Osteocyte (in vitro differentiated cells): ENCODE results near the gene GALNT7. TPM values are rescaled to one million over a fixed set of nuclear protein-coding genes. Genes with fewer than 3 reads are reported as not detected.
A peak's percentile ranks its signal among the peaks of the same experiment; 100 is the strongest.

Source experiments
- DNase-seq: peaks from one replicate; pipeline ENCODE4 v3.0.0; 2021; ENCODE audit warnings: mixed read lengths; ENCODE audit not compliant: unreplicated experiment; ENCODE audit errors: extremely low spot score
- H3K27ac Mint-ChIP-seq: one replicate; pipeline ENCODE4 v1.8.0; 2021; ENCODE audit warnings: mild to moderate bottlenecking, mixed read lengths; ENCODE audit not compliant: unreplicated experiment
- H3K27me3 Mint-ChIP-seq: one replicate; pipeline ENCODE4 v1.8.0; 2021; ENCODE audit warnings: mixed read lengths; ENCODE audit not compliant: unreplicated experiment
- H3K36me3 Mint-ChIP-seq: one replicate; pipeline ENCODE4 v1.8.0; 2021; ENCODE audit warnings: mixed read lengths; ENCODE audit not compliant: unreplicated experiment
- H3K4me1 Mint-ChIP-seq: one replicate; pipeline ENCODE4 v1.8.0; 2021; ENCODE audit warnings: mixed read lengths; ENCODE audit not compliant: unreplicated experiment
- H3K4me3 Mint-ChIP-seq: one replicate; pipeline ENCODE4 v1.8.0; 2021; ENCODE audit warnings: mild to moderate bottlenecking, moderate library complexity, mixed read lengths; ENCODE audit not compliant: unreplicated experiment
- H3K9me3 Mint-ChIP-seq: one replicate; pipeline ENCODE4 v1.8.0; 2021; ENCODE audit warnings: mixed read lengths; ENCODE audit not compliant: unreplicated experiment
- total RNA-seq: library from RNA; stranded (reverse); gene quantifications from 2 replicates; pipeline ENCODE4 v1.2.1, GENCODE V29; 2021
- TF ChIP-seq, protein P1 (sequence below): fragments of 200-600 bp; sonication (generic); IDR thresholded peaks from 2 replicates; pipeline ENCODE4 v1.5.0; 2021; ENCODE audit warnings: antibody characterized with exemption, mild to moderate bottlenecking, moderate library complexity

The GALNT7 gene
- total RNA-seq, 1 donor from 2014 or later = 38.5 TPM

DNA sequence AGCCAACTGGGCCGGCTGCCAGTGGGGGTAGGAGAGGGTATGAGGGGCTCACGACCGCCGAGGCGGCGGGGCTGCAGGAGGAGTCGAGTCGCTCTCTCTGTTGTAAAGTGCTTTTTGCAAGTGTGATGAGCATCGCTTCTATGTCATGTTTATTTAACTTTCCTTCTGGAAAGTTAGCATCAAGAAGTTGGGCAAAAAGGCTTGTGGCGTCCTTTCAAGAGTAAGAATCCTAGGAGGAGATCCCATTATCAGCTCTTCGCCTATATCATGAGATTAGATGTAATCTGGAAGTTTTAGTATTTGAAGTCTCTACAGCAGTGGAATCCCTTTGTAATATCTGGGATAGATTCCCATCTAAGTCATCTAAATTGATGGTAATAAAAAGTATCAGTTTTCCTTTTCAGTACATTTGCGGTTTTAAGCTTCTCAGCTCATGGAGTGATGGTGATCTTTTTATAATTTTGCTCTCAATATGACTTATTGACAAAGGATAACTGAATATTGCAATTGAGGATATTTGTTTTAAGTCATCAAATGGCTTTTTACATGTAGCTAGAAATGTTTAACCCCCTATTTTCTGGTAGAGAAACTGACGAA, 1.7 kb downstream of the GALNT7 start:
- H3K4me1 Mint-ChIP-seq = peaks cover 33% of the 10 kb centered on the region
- H3K4me3 Mint-ChIP-seq = peak overlapping the region; percentile 82
- peak overlapping the region; percentile 74 for H3K27ac Mint-ChIP-seq
- TF ChIP-seq, protein P1, sequence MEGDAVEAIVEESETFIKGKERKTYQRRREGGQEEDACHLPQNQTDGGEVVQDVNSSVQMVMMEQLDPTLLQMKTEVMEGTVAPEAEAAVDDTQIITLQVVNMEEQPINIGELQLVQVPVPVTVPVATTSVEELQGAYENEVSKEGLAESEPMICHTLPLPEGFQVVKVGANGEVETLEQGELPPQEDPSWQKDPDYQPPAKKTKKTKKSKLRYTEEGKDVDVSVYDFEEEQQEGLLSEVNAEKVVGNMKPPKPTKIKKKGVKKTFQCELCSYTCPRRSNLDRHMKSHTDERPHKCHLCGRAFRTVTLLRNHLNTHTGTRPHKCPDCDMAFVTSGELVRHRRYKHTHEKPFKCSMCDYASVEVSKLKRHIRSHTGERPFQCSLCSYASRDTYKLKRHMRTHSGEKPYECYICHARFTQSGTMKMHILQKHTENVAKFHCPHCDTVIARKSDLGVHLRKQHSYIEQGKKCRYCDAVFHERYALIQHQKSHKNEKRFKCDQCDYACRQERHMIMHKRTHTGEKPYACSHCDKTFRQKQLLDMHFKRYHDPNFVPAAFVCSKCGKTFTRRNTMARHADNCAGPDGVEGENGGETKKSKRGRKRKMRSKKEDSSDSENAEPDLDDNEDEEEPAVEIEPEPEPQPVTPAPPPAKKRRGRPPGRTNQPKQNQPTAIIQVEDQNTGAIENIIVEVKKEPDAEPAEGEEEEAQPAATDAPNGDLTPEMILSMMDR = no peak
- no peaks in the 10 kb centered on the region for H3K27me3 Mint-ChIP-seq
- peaks cover 2% of the 10 kb centered on the region for H3K36me3 Mint-ChIP-seq
- DNase-seq = no peak
- no peaks in the 10 kb centered on the region for H3K9me3 Mint-ChIP-seq

DNA sequence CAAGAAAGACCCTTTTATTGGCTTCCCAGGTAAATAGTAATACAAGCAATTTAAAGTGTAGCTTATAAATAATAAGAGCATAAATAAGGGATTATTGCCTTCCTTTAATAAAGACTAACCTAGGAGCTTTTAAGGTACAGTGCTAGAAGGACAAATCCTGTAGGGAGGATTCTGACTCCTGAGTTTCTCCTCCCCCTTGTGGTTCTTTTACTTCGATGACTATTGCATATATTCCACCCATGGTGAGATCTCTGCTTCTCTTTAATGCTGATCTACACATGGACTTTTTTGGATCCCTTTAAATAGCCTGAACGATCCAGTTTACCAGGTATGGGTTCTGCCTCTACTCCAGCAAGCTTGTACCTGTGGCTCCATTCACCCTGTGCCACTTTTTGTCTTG, 2.5 kb downstream of the GALNT7 start:
- H3K27ac Mint-ChIP-seq = peak overlapping the region; percentile 74
- TF ChIP-seq, protein P1 = peak; percentile 54

DNA sequence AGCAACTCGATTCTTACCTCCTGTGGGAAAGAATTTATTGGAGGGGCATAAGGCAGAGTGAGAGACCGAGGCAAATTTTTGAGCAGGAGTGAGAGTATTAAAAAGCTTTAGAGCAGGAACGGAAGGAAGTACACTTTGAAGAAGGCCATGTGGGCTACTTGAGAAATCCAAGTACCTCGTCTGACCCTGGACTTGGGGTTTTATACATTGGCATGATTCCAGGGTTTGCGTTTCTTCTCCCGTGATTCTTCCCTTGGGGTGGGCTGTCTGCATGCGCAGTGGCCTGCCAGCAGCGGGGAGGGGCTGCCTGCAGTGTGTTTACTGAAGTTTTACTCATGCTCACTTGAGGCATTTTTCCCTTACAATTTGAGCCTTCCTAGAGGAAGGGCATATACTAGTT, 3.4 kb downstream of the GALNT7 start:
- Mint-ChIP-seq H3K27ac (no peak overlapping the region), H3K4me1 (peaks cover 36% of the 10 kb centered on the region)
- TF ChIP-seq, protein P1 = no peak

More for the DNA sequence above, 2.5 kb downstream of the GALNT7 start:
- DNase-seq = no peak
- H3K9me3 Mint-ChIP-seq = no peaks in the 10 kb centered on the region
- H3K27me3 Mint-ChIP-seq = no peaks in the 10 kb centered on the region
- peak overlapping the region; percentile 82 for H3K4me3 Mint-ChIP-seq
- no peaks in the 10 kb centered on the region for H3K36me3 Mint-ChIP-seq
- H3K4me1 Mint-ChIP-seq = peaks cover 36% of the 10 kb centered on the region

DNA sequence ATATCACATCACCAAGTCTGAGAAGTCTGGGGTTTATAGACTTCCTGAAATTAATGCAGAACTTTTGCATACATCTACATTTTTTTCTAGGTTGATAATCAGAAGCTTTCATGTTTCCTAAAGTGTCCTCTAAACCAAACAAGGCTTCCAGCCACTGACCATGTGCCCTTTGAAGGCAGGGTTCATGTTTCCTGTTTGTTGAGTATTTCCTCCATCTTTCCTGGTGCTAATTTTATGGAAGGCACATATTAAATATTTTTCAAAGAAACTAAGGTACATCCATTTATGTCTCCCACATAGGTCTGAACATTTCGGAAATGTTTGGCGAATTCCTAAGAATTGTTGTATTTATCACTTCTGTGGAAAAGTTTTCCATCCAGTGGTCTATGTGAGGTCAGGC, 5.6 kb downstream of the GALNT7 start:
- H3K36me3 Mint-ChIP-seq = no peaks in the 10 kb centered on the region
- H3K4me3 Mint-ChIP-seq = no peak overlapping the region
- TF ChIP-seq, protein P1 = no peak
- no peak overlapping the region for H3K27ac Mint-ChIP-seq
- no peaks in the 10 kb centered on the region for H3K9me3 Mint-ChIP-seq
- peaks cover 41% of the 10 kb centered on the region for H3K4me1 Mint-ChIP-seq
- no peak for DNase-seq
- H3K27me3 Mint-ChIP-seq = no peaks in the 10 kb centered on the region

More for the DNA sequence above, 3.4 kb downstream of the GALNT7 start:
- Mint-ChIP-seq H3K9me3 (no peaks in the 10 kb centered on the region), H3K4me3 (no peak overlapping the region), H3K36me3 (no peaks in the 10 kb centered on the region), H3K27me3 (no peaks in the 10 kb centered on the region)
- DNase-seq = no peak

DNA sequence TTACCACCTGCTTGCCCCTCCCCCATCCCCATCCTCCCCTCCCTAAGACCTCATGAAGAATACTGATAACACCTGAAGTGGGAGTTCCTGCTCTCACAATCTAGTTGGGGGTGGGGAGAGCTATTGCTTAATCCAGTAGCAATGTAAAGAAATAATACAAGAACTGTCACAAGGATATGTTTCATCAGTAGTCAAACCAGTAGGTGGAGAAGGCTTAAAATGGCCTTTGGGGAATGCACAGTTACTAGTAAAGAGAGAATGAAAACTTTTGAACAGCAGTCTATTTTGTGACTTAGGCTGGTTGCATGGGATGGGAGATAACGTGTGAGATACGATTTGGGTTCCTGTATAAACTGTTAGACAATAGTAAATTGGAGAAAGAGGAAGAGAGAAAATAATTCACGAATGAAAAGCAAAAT, 6.0 kb downstream of the GALNT7 start:
- no peak for DNase-seq
- Mint-ChIP-seq H3K4me3 (no peak overlapping the region), H3K9me3 (no peaks in the 10 kb centered on the region), H3K27ac (no peak overlapping the region), H3K4me1 (peaks cover 45% of the 10 kb centered on the region), H3K27me3 (no peaks in the 10 kb centered on the region), H3K36me3 (no peaks in the 10 kb centered on the region)
- TF ChIP-seq, protein P1 = no peak
